COLO668 (cell line): Measurements from ENCODE around the gene ATAD2B.

Experiments used
- DNase-seq: peaks from one replicate; lab custom pipeline; 2025; ENCODE audit not compliant: unreplicated experiment; lab: John Stamatoyannopoulos, UW

The ATAD2B gene

DNA sequence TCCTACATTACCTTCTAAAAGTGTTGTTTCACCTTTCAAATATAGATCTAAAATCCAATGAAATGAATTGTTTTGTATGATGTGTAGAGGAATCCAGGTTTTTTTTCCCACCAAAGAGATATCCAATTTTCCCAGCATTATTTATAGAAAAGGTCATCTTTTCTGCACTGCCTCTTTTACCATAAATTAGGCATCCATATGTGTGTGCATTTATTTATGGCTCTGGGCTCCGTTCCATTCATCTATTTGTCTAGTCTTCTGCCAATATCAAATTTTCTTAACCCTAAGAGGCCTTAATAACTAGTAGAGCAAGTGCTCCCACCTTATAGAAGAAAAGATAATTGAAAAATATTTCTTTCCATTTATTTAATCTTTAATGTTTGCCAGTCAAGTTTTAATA lies 88.3 kb downstream of the ATAD2B start:
- no peak for DNase-seq

DNA sequence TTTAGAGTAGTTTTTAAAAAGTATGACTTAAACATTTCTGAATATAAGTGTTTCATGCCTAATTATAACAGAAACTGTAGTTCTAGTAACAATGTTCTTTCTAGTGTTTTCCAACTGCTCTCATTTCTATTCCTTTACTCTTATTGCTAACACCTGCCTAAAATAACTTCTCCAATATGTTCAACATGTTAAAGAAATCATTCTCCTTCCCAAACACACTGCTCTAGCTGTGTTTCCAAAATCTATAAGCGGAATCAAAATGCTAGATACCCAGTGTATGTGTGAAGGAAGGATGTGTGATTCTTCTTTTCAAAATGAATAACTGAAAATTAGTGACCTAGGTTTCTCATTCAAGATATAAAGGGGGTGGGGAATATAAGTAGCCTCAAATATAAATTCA lies 89.1 kb downstream of the ATAD2B start:
- DNase-seq, result no peak

DNA sequence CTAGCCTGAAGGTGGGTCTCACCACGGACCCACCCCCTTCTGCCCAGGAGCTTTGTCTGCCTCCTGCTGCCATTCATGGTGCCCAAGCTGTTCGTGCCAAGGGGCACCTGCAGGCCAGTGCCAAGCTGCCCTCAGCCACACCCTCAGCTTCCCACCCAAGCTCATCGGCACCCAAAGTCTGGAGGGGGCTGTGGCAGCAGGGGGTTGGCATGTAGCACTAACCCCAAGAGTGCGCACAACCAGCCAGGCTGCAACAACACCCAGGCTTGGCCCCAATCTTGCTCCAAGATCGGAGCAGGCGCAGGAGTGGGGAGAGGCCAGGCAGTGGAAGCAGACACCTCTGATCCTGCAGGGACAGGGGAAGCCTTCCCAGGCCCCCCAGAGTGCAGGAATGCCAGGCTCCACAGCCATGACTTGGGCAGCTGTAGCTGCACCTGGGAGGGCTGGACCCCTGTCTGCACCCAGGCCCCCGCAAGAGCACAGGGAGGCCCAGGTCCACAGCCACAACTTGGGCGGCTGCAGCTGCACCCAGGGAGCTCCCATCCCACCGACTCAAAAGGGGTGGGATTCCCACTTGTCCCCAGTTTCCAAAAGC lies 89.9 kb downstream of the ATAD2B start:
- DNase-seq, result no peak

DNA sequence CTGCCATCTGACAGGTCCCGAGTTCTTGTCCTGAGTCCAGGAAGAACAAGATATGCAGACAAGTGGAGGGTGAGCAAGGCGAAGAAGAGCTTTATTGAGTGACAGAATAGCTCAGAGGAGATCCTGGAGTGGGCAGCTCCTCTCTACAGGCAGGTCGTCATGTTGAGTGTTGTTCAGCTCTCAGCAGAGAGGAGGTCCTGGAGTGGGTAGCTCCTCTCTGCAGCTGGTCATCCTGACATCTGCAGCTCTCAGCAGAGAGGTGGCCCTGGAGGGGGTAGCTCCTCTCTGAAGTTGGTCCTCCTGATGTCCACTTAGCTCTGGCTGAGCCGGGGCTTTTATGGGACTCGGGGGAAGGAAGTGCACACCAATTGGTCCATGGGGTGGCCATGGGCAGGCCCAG lies 90.4 kb downstream of the ATAD2B start:
- DNase-seq, result no peak

DNA sequence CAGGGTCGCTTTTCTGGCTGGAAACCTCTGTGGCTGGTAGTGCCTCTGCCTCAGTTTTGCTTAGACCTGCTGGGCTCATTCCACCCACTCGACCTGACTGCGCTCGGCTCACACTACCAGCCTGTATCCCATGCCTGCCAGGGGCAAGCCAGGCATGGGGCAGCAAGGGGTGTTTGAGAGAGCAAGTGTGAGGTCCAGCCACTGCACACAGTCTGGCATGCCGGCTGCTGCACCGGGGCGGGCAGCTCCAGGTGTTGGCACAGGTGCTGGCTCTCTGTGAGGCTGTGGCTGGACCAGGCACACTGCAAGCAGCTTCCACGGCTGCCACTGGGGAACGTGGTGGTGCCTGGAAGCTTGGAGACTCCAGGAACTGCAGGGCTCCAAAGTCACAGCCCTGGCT lies 90.9 kb downstream of the ATAD2B start:
- DNase-seq, result no peak

DNA sequence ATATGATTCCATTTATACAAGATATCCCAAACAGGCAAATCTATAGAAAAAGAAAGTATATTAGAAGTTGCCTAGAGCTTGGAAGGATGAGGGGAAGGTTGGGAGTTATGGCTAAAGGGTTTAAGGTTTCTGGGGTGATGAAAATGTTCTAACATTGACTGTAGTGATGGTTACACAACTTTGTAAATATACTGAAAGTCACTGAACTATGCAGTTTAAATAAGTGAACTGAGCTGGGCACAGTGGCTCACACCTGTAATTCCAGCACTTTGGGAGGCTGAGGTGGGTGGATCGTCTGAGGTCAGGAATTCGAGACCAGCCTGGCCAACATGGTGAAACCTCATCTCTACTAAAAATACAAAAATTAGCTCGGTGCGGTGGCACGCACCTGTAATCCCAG lies 91.5 kb downstream of the ATAD2B start:
- DNase-seq, result no peak

DNA sequence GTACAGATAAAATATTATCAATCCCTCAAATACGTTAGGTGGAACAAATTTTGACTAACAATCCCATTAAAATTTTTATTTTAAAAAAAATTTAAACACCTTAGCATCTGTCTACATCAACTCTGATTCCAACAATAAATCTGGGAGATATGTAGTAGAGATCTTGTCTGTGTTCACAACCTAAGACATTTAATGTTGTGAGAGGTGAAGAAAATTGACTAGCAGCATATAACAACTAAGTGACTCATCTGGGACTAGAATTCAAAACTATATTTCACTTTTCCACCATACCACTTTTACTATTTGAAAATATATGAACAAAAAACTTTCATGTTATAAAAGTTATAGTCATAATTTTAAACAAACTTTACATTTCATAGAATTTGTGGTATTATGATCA lies 97.9 kb downstream of the ATAD2B start:
- DNase-seq, result no peak

DNA sequence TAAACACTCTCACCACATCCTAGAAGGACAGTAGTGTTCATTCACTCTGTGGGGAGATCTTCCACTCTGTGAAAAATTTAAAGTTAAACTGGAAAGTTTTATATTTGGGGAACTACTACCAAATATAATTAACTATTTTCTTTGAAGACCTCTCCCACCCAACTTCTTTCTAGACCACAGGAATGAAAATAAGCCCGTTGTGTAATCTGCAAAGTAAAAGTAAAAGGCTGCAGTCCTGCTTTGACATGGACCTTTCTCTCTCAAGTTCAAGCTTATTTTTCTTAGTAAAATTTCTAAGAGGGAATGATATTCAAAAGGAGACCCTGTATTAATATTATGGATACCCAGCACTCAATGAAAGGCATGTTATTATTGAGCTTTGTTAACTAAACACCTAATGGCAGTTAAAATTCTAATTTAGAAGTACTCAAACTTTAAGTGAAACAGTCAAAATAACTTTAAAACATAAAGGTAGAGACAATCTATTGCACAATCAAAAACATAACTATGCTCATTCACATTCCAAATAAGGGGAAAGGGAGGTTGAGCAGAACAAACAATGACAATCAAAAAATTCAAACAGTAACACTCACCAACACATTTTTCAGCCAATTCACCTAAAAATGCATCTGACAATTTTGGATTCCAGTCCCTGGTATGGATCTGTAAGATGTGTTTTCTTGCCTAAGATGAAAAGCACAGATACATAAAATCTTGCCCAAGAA lies 98.5 kb downstream of the ATAD2B start:
- DNase-seq, result no peak

DNA sequence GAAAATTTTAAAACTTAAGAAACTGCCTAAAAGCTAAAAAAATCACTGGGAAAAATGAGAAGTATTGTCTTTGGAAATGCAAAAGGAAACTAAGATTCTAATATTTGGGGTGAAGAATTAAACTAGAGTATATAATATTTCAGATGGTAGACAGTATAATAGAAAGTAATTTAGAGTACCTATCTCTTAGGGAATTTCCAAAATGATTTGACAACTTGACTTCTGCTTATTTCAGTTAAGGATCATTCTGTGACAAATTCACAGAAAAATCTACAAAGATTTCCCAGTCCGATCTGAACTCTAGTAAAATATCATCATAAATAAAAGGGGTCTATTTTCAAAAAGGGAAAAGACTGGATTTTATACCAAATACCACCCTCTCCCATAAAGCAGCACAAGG lies 99.6 kb downstream of the ATAD2B start:
- no peak for DNase-seq

DNA sequence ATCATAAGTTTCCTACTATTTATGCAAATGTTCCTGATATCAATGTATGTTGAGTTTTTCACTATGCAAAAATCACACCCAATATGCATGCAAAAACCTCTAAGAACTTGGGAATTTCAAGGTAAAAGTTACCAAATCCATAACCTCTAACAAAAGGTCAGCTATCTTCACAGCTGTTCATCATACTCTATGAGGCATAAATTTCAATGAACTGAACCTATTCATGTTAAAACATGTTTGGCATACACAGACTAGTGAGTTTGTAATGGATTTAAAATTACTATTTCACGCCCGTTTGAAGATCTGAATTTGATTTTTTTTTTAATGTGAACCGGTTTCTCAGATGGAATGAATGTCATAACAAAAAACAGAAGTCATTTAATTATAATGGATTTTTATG lies 100.2 kb downstream of the ATAD2B start:
- no peak for DNase-seq

DNA sequence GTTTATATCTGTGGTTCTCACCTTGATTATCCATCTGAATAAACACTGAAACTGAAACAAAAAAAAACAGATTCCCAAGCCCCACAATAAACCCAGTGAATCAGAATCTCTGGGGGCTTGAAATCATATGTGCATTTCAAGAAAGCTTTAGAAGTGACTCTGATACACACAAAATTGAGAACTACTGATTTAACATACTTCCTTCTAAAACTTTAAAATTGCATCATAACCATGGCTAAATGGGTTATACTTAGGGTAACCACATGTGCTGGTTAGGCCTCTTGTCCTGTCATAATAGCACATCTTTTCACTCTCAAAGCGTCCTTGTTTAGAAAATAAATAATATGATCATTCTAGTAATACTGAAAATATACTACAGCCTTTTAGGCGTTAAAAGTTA lies 100.9 kb downstream of the ATAD2B start:
- no peak for DNase-seq

DNA sequence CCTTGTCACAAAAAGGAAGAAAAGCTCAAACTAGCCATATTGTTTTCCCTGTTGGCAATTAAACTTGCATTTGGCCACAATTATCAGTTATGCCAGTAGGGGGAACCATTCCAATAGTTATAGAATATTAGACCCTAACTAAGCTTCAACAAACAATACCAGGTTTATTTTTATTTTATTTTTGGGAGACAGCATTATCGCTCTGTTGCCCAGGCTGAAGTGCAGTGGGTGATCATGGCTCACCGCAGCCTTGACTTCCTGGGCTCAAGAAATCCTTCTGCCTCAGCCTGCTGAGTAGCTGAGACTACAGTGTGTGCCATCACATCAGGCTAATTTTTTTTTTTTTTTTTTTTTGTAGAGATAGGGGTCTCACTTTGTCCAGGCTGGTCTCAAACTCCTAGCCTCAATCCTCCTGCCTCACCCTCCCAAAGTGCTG lies 102.1 kb downstream of the ATAD2B start:
- DNase-seq, result peak; percentile 29

DNA sequence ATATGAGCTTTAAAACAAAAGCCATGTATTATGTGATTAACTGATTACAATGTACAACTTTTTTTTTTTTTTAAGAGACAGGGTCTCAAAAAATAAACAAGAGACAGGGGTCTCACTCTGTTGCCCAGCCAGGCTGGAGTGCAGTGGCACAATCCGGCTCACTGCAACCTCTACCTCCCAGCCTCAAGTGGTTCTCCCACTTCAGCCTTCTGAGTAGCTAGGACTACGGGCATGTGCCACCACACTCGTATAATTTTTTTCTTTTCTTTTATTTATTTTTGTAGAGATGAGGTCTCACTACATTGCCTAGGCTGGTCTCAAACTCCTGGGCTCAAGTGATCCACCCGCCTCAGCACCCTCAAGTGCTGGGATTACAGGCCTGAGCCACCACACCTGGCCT lies 103.1 kb downstream of the ATAD2B start:
- no peak for DNase-seq

DNA sequence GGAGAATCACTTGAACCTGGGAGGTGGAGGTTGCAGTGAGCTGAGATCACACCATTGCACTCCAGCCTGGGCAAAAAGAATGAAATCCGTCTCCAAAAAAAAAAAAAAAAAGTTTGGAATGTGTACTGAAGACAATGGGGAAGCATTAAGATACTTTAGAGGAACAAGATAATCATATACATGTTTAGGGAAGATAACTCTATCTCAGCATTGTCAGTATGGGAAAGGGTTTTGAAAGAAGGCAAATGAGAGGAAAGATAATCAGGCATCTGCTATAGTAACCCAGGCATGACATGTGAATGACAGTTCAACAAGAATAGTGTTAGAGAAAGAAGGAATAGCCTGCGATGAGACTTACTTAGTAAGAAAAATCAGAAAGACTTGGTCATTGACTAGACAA lies 112.0 kb downstream of the ATAD2B start:
- DNase-seq, result no peak

DNA sequence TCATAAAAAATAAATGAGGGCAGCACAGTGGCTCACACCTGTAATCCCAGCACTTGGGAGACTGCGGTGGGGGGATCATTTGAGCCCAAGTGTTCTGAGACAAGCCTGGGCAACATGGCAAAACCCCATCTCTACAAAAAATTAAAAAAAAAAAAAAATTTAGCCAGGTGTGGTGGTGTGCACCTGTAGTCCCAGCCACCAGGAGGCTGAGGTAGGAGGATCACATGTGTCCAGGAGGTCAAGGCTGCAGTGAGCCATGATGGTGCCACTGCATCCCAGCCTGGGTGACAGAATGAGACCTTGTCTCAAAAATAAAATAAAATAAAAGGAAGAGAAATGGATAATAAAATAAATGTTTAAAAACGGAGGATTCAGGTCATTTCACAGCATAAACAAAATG lies 113.5 kb downstream of the ATAD2B start:
- DNase-seq, result no peak

DNA sequence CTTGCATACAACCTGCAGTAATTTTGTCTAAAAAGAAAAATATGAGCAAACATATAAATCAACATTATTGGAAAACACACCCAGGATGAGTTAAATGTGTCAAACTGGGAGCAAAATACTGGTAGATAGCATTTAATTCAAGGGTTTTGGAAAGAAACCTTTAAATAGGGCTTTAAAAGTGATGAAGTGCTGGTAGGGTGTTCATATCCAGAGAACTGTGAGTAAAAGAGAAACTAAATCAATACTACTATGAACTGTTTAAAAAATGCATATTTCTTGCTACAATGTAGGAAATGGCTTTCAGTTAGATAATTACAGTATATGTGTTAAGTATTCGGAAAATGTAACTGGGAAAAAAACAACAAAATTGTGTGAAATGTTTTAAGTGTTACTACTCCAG lies 117.8 kb downstream of the ATAD2B start:
- no peak for DNase-seq

DNA sequence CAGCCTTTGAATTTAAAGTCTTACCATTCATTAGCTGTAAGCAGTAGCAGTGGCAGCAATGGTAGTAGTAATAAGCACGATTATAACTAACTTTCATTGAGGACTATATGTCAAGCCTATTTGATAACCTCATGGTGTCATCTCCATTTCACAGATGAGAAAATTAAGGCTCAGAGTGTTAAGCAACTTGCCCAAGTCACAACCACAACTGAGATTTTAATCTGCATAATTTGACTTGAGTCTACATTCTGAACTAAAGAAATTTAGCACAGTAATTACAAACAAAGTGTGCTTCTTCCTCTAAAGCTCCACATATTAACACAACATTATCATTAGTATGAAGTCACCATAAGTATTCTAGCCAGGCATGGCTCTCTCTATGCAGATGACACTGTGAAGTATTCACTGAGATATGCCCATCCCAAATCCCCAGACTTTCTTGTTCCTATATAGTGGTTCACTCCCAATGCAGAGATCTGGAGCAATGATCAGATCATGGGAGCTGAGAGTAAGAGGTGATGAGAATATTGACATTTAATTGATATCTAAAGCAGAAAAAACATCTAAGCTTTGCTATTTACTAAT lies 120.2 kb downstream of the ATAD2B start:
- DNase-seq, result no peak

DNA sequence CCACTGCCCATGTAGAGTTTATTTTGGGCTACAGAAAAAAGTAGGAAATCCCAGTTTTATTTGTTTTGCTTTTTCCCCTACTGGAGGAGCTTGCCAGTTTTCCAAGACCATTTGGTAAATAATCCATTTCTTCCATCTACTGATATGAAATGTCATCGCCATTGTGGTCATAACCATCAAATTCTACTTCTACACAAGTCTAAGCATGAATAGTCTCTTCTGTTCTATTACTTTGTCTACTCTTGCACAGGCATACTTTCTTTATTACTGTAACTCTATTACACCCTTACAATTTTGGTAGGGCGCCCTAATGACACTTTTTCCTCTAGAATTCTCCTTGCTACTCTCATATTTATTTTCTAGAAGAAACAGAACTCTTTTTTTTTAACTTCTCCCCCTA lies 120.7 kb downstream of the ATAD2B start:
- DNase-seq, result no peak

DNA sequence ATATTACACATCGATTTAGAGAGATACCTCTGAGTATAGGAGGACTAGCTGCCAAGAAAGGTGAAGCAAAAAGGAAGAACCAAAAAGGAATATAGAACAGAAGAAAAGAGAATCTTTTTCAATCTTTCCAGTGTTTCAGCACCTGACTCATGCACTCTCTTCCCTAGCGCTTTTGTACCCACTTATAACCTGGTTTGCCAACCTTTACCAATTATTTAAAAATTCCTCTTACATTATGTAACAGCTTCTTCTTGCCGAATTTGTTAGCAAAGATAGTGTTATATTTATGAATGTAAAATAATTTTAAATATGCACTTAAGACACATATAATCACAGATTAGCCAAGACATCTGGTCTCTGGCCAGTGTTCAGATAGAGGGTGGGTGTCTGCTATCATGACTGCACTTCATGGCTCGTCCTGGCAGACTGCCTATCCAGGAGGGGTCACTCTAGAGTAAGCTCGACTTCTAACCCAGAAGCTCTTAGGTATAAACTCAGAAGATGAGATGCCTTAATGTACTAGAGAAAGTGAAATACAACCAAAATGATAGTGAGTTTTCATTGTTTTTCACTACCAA lies 122.9 kb downstream of the ATAD2B start:
- DNase-seq, result no peak

DNA sequence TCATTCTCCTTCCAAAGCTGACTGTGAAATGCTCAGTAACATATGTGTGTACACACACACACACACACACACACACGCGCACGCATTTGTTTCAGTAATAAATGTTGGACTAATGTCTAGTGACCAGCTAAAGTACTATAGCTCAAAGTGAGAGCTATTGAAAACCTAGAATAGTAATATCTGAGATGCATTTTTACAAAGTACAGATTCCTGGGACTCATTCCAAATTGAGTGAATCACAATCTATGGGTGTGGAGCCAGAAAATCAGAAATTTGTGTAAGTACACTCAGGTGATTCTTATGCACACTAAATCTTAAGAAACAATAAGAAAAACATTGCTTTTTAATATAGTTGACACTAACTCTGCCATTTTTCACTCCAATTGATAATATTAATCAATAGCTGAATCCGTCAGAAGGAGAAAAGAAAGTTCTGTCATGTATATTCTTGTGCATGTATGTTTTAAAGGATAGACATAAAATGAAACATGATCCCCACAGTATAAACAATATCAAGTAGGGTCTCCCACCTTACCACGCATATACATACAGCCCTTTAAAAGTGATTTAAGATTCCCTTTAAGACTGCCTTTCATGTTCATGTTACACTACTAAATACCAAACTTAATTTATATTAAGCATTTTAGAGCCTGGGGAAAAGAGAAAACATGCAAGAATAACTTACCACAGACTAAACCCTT lies 123.5 kb downstream of the ATAD2B start:
- DNase-seq, result no peak

DNA sequence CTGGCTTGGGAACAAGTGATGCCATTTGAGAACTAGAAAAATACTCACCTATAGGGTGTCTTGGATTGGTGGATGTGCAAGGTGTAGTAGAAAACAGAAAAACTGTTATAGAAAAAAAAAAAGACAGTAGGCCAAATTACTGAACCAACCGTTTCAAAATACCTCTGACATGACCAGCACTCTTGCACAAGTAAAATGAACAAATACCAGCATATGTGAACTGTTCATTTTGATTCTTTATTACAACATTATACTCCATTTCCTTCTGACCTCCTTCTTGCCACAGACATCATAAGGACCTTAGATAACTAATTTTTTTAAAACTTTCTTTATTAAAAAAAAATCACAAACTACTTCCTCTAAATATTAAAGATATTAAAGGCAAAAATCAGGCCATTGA lies 125.5 kb downstream of the ATAD2B start:
- DNase-seq, result no peak

DNA sequence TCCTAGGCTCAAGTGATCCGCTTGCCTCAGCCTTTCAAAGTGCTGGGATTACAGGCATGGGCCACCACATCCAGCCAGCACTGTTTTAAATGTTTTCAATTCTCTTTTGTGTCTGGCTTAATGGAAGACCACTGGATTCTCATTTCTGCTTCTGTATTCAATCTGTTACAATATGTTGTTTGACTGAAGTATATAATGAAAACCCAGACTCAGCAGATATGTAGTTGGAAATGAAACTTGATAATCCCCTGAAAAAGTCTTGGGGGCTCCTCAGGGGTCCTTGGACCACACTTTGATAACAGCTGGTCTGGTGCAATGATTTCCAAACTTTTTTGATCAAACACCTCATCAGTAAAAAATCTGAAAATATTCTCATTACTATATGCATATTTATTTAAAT lies 132.7 kb downstream of the ATAD2B start:
- no peak for DNase-seq
